GM18873 (cell line): ENCODE results near the gene ANXA11.
A peak's percentile ranks its signal among the peaks of the same experiment; 100 is the strongest.
"Not testable (repeated sequence)": the region's sequence is repeated elsewhere in the genome, so short reads cannot be mapped to it uniquely, and the experiment has no call there.

Source experiments
- ATAC-seq: cut with Tn5 transposase; IDR thresholded peaks from one replicate; pipeline ENCODE4 v1.9.1; 2021; ENCODE audit warnings: mild to moderate bottlenecking, moderate library complexity, moderate number of reproducible peaks; ENCODE audit not compliant: unreplicated experiment, low FRiP score

The ANXA11 gene

DNA sequence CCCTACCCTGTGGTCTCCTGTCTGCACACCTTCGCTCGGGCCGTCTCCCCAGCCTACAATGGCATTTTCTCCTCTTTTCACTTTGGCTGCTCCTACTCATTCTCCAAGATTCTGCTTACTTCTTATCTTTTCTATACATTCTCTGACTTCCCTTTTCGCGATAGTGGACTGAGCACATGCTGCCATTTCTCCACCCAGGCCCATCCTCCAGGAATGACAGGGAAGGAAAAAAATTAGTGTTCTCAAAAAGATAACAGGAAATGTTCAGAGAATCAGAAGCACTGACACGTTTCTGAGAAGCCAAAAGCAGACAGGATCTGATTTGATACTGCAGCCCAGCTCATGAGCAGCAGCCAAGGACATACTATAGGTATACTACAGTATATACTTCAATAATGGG is 6.4 kb upstream of the ANXA11 start:
- no peak for ATAC-seq

DNA sequence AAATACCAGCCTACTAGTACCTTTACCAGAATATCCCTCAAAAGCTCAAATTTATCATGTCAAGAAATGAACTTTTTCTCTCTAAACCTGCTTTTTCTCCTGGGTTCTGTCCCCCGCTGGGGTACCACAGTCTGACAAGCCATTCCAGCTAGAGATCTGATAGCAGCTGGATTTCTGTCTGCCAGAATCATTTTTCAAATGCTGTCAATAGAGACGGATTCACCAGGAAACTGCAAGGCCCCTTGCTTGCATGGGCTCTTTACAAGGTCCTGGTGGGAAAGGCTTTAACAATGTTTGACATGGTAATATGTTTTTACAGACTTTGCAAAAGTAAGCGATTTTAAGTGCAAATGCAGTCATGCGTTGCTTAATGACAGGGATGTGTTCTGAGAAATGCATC is 4.9 kb upstream of the ANXA11 start:
- ATAC-seq = no peak

GRCh38 chr10:80207768-80208370 is 2.5 kb upstream of the ANXA11 start:
- ATAC-seq = no peak

DNA sequence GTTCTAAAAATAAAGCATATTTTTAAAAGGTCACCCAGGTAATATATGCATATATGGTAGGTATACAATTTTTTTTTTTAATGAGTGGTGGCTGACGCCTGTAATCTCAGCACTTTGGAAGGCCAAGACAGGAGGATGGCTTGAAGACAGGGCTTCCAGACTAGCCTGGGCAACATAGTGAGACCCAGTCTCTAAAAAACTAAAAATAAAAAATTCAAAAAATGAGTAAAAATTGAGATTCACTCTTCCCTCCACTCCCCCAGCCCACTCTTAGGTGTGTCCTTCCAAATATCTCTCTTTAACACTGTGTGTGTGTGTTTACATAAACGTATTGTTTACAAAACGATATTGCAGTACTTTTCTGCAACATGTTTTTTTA is 929 bp upstream of the ANXA11 start:
- no peak for ATAC-seq

DNA sequence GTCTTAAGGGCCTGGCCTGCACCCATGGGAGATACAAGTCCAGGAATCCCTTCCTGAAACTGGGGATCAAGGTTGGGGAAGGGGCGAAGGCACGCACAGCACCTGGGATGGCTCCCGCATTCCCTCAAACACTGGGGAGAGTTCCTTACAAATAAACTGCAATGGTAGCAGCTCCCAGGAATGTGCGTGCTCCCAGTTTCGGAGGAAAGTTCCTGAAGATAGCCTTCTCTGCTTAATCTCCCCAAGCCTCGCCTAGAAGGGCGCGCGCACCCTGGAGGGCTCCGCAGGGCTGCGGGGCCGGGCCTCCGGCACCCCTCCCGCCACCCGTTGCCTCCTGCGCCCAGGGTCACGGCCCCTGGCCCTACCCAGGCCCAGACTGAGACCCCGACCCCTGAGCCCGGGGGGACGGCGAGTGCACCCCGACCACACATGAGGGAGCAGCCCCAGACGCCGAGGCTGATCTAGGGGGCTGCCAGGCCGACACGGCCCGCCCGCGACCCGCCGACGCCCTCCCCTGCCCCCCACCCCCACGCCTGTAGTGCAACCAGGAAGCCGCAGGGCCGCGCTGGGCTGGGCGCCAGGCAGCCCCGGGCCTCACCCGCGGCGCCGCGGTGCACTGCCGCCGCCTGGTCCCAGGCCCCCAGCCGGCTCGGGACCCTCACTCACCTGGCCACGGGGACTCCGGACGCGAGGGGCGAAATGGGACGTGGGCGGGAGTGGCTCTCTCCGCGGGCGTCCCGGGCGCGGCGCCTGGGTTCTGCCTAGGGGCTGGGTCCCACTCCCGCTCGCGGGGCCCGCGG is 460 bp downstream of the ANXA11 start:
- ATAC-seq = peak; percentile 17

DNA sequence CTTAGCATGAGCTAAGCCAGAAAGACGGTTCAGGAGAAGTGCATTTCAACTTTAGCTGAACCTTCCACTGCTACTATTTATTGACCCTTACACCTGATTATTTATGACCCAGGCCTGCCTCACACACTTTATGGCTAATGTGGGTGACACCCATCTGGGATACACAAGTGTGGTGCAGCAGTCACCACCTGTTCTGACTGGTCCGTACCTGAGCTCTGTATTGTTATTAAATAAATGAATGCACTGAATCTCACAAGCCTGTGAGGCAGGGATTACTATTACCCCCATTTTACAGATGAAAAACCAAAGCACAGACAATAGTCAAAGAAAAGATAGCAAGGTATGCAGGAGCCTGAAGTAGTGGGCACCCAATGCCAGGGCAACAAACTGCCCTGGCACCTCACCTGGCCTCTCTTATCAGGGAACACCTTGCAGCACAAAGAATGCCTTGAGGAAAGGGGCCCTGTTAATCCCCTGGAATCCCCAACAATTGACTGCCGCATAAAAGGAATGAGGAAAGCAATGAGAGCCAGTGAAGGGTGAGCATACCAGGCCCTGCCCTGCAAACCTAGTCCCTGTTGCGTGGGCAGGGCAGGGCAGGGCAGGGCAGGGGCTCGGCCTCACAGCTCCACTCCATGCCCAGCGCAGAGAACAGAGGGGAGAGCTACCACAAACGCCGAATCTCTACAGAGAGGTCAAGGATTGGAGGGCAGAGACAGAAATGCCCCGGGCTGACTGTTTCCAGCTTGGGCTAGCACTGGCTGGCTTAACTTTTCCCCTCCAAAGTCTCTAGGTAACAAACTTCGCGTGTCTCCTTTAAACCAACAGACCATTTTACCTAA is 1.3 kb downstream of the ANXA11 start:
- ATAC-seq = peak; percentile 6

GRCh38 chr10:80202934-80203834 is 2.2 kb downstream of the ANXA11 start:
- peak; percentile 57 for ATAC-seq

DNA sequence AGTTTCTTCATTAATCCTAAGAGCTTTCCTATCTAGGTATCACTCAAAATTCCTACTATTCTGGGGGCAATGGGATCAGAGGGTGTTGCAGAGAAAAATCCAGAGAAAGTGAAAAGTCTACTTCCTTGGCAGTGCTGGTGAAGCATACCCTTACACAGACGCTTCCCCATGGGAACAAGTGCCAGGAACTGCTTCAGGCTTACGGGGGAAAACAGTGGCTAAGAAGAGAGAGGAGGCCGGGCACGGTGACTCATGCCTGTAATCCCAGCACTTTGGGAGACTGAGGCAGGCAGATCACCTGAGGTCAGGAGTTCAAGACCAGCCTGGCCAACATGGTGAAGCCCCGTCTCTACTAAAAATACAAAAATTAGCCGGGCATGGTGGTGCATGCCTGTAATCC is 2.8 kb downstream of the ANXA11 start:
- ATAC-seq = not testable (repeated sequence)

DNA sequence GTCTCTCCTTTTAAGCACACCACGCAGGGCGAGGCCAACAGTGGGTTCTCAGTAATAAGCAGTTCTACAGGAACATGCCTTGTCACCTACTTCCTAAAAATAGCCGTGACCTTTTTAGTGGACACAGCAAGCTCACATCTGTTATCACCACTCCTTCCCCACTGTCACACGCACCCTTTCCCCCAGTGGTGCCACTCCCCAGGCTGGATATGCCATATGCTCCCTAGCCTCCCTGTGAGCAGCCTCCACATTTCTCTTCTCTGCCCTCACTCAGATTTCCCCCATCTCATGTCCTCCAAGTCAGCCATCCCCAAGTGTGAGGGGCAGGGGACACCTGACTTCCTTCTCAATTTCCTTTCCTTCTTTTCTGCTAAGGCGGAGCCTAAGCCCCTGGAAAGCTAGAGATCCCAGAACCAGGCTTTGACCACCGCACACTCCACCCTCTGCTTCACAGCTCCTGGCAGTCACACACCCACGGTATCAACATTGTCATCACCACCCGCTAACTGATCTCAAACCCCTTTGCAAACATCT is 3.7 kb downstream of the ANXA11 start:
- ATAC-seq = no peak

DNA sequence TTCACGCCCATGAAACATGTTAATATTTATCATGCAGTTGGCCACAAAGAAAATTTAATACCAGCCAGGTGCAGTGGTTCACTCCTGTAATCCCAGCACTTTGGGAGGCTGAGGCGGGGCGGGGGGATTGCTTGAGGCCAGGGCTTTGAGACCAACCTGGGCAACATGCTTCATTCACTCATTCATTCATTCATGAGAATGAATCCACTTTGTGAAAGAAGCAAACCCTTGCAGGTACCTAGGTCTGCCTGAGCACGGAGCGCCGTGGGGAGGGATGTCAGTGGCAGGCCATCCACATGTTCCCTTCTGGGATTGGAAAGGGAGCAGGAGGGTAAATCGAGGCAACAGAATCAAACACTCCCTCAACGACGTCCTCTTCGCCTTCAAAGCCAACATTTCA is 4.7 kb downstream of the ANXA11 start:
- ATAC-seq = no peak

DNA sequence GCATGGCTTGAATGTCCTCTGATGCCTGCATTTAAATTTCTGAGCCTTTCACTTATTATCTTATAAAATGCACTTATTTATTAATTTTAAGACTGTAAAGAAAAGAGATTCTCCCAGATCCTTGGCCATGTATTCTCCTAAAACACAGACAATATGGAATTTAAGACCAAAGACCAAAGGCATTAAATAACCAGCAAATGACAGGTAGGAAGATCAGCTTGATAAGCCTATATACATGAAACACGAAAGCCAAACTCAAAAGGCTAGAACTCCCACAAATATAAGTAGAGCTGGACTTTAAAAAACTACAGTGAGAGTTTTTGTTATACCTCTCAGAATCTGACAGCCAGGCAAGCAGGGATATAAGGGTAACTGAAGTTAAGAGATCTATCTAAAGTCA is 5.1 kb downstream of the ANXA11 start:
- no peak for ATAC-seq

DNA sequence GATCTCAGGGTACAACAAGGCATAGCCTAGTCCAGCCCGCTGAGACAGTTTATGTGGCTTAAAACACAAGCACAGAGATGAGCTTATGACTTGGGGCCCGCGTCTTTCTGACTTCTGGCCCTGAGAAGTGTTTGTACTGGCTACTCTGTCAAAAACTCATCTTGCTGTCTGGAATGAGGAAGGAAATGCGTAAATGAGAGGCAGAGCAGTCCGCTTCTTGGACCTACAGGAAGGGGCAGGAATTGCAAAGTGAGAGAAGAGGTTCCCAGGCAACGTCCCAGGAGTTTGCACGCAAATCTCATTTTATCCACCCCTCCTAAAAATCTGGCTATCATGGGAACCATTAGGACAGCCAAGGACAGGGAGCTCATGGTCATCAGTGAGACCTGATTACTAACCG is 5.5 kb downstream of the ANXA11 start:
- no peak for ATAC-seq

DNA sequence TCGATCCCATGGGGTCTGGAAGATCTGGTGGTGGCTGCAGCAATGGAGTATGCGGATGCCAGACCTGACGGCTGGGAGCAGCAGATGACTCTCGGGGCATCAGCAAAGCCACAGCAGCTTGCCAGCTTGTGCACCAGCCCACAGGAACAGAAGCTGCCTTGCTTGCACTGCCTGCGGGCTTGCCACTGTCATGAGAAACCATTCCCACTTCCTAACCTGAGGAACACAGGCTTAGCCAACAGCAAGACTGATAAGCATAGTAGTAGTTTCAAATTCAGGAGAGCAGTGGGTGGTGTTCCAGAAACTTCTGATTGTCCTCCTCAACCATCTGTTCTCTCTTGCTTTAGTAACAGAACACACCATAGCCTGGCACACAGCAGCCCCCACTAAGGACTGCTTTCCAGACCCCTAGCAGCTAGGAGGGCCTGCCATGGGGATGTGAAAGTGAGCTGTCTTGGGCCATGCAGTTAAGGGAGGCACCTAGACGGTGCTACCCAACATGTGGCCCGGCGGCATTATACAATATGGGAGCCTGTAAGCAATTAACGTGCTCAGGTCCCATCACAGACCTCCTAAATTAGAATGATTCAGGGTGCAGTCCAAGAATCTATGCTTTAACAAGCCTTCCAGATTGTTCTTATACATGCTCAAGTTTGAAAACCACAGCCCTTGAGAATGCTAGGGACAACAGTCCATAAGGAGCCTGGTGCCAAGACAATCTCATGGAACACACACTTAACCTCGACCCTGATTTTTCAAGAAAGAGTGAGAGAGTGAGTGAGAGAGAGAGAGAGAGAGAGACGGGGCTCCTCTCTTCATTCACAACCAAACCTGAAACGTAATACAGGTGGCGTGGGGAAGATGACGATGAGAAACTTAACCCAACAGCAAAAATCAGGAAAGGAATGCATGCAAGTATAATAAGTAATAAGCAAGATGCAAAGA is 7.1 kb downstream of the ANXA11 start:
- no peak for ATAC-seq

- no peak for ATAC-seq
These were observed 8.4 kb downstream of the ANXA11 start for GRCh38 chr10:80196950-80197315.

DNA sequence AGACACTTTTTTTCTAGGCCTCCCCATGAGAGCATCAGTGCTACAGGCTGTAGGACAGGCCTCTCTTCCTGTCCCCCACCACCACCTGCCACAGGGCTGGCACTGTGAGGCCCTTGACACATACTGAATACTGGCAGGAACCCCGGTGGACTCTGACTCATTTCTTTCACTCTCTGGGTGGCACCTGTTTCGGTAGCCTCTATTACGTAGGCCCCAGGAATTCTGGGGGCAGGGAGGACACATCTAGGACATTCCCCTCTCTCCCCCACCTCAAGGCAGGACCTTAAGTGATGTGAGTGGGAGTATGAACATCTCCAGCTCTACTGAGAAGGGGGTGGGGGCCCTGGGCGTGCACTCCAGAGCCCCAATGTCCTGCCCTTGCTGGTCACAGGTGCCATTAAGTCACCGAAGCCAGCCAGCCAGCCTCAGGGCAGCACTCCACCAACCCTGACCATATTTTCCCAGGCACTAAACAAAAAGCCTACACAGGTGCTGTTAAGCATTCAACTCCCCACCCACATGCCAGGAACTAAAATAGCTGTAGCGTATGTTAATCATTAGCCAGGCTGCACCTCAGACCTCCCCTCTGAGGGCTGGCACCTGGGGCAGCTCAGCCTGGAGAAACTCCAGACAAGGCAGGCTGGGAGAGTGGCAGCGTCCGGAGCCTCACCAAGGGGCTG is 8.9 kb downstream of the ANXA11 start:
- peak; percentile 89 for ATAC-seq

DNA sequence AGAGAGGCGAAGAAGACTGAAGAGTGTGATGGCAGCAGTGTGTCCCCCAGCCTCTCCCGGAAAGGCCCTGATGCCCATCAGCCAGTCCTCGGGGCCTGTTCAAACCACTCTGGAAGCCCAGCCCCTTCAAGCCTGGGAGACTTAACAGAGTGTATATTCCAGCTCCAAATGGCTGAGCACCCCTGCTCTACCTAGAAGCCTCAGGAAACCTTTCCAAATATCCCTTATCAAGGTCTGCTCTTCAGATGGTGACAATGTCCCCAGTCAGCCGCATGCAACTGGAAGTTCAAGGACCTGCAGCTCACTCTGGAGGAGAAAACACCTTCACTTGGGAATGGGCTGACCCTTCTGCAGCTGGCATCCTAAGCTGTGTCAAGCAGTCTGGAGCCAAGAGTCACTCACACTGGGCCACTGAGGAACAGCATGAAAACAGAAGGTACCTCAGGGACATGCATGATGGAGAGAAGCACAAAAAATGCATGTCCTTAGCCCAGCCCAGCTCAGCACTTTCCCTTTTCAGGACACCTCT is 10.2 kb downstream of the ANXA11 start:
- no peak for ATAC-seq

DNA sequence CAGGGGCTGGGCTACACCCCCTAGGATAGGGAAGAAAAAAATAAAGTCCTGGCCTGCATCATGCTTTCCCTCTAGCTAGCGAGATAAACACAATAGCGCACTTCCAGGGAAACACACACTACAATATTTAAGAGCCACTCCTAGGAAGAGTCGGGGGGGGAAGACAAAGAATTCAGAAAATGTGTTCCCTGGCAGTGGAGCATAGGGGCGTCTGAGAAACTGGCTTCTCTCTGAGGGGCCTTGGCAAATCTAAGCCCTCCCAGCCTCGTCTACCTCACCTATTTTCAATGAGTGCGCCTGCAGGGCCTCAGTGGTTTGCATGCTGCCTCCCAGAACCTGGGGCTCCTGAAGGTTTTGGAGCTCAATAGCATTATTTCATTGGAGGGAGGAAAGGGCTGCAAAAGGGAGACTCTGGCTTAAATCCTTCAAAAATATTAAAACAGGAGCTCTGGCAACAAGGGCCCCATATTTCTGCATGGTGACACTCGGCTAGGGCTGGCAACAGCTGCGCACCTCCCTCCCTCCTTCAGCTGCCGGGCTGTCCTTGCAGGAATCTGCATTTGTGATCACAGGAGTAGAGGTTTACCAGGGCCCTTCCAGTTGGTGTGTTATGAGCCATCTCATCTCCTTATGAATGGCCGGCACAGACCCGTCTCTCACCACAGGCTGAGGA is 10.8 kb downstream of the ANXA11 start:
- no peak for ATAC-seq

GRCh38 chr10:80192553-80192952 is 12.8 kb downstream of the ANXA11 start:
- no peak for ATAC-seq
